HG03354 (cell line): Measurements from ENCODE around the gene GINS1.
"Not testable (repeated sequence)": the region's sequence is repeated elsewhere in the genome, so short reads cannot be mapped to it uniquely, and the experiment has no call there.

Experiments used
- ATAC-seq: cut with Tn5 transposase; IDR thresholded peaks from one replicate; pipeline ENCODE4 v1.9.1; 2021; ENCODE audit warnings: mild to moderate bottlenecking; ENCODE audit not compliant: unreplicated experiment, poor library complexity, severe bottlenecking

GINS1 gene

GRCh38 chr20:25470045-25470444 is 62.6 kb downstream of the GINS1 start:
- ATAC-seq = peak; percentile 78

DNA sequence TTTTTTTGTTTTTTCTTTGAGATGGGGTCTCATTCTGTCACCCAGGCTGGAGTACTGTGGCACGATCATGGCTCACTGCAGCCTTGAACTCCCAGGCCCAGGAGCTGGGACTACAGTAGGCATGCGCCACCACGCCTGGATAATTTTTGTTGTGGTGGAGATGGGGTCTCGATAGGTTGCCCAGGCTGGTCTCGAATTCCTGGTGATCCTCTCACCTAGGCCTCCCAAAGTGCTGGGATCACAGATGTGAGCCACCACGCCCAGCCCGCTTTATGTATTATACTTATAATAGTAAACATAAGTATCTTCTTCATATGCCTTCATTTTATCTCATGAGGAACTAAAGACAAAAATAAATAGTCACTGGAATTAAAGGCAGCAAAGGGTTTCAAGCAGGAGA is 63.5 kb downstream of the GINS1 start:
- ATAC-seq = no peak

DNA sequence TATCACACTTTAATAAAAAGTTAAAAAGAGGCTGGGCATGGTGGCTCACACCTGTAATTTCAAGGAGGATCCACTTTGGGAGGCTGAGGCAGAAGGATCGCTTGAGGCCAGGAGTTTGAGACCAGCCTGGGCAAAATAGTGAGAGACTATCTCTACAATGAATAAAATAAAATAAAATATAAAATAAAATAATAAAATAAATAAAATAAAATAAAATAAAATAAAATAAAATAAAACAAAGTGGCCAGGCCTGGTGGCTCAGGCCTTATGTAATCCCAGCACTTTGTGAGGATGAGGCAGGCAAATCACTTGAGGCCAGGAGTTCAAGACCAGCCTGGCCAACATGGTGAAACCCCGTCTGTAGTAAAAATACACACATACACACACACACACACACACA is 65.8 kb downstream of the GINS1 start:
- ATAC-seq = not testable (repeated sequence)

- ATAC-seq = no peak
Measured at GRCh38 chr20:25476106-25477013, 68.9 kb downstream of the GINS1 start.

DNA sequence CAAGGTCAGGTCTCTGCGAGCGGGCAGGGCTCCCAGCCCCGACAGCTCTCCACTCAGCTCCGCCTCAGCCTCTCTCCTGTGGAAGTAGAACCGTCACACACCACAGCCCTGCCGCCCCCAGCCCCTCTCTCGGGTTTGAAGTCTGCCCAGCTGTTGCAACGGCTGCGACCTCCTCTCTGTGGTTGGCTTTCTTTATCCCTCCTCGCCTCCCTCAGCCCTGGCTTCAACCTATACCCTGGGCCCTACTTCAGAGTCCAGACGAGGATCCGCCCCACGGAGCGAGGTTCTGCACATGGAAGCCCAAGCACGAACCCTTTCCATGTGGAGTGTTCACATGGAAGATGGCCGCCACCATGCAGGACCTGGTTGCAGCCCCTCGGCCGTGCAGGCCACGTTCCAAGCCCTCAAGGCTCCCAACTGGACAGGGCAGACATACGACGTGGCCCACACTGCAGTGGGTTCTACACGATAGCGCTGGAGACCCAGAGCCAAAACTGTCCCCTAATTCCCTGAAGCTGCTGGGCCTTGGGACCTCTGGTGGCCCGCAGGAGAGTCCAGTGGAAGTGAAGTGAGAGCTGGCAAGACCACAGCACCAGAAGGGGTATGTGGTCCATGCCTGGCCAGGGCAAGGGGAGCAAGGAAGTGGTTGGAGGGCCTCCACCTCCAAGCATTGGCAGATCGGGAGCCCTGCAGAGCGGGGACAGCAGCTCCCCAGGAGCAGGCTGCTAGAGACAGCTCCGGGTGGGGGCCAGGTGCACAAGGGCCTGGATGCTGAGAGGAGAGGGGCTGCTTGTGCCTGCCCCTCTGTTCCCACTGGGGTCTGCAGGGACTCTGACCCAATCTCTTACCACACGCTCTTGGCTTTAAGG is 69.8 kb downstream of the GINS1 start:
- no peak for ATAC-seq

GRCh38 chr20:25478889-25479568 is 71.6 kb downstream of the GINS1 start:
- no peak for ATAC-seq

GRCh38 chr20:25479638-25480037 is 72.2 kb downstream of the GINS1 start:
- no peak for ATAC-seq

GRCh38 chr20:25480156-25480555 is 72.7 kb downstream of the GINS1 start:
- ATAC-seq = no peak

DNA sequence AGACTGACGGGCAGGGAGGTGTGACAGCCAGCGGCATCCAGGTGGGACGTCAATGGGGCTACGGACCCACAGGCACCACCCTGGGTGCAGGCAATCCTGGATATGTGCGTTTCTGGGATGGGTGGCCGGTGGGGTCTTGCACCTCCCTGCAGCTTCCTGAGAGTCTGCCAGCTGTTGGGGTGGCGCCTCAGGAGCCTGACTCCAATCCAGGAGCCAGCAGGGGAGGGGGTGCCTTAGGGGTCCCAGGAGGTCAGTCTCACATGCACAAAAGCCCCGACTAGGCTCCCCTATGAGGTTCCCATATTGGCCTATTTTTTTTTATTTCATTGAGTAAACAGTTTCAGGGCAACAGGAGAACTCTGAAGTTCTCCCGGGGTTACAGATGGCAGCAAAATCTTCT is 73.3 kb downstream of the GINS1 start:
- ATAC-seq = no peak

DNA sequence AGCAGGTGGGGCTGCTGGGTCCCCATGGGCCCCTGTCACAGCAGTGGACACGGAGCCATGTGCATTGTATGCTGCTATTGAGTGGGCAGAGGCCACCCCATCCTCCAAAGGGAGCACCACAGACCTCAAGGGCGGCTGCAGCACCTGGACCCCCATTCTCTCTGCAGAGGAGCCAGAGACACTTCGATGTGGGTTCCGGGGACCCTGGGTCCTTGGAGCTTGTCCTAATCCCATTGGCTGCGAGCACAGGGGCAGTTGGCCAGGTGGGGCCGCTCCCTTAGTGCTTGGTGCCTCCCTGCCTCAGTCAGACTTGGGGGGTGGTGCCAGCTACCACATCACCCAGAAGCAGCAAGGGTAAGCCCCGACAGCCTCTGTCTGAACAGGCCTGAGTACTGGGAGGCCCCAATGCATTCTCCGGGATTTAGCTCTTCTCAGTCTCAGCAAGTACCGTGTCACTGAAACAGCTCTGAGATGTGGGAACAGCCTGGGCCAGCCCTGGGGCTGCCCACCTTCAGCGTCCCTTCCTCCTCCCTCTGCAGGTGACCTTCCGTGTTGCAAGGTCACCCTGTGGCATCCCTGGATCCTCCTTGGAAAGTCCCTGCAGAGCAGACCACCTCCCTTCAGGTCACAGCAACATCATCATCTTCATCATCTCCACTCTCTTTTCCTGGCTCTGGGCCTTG is 73.9 kb downstream of the GINS1 start:
- no peak for ATAC-seq

DNA sequence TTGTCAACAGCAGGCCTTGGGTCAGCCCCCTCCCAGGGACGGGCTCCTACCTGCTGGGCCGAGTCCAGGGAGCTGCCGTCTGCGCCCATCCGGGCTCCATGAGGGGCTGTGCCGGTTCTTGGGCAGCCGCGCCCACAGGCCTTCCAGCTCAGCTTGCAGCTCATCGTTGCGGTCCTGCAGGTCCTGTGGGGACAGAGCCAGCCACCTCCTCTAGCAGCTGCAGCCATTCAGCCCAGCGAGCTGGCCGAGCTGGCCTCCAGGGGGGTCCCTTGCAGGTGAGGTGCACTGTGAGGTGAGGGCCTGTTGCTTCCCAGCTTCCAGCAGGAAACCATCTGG is 74.4 kb downstream of the GINS1 start:
- no peak for ATAC-seq

DNA sequence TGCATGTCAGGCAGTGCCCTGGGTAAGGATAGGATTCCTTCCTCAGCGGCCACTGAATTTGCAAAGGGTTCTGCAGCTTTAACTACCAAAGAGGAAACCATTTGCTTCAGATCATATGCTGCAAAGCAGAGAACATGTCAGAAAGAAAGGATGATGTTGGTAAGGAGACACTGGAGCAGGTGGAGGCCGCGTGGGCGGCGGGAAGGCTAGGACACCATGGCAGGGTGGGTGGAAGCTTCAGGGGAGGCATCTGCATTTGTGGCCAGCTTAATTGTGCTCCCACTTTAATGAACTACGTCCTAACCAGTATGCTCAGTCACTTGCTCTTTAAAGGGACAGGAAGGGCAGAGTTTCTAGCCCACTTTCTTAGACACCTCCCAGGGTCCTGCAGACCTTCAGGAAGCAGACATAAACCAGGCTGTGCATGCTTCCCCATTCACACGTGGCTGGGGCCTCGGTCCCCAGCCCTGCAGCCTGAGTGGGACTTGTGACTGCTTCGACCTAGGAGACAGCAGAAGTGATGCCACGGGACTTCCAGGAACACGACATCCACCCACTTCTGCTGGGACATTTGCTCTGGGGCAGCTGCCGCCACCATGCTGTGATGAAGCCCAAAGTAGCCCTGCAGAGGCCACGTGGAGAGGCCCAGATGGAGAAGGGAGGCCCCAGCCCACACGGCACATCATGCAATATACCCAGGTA is 76.1 kb downstream of the GINS1 start:
- no peak for ATAC-seq

DNA sequence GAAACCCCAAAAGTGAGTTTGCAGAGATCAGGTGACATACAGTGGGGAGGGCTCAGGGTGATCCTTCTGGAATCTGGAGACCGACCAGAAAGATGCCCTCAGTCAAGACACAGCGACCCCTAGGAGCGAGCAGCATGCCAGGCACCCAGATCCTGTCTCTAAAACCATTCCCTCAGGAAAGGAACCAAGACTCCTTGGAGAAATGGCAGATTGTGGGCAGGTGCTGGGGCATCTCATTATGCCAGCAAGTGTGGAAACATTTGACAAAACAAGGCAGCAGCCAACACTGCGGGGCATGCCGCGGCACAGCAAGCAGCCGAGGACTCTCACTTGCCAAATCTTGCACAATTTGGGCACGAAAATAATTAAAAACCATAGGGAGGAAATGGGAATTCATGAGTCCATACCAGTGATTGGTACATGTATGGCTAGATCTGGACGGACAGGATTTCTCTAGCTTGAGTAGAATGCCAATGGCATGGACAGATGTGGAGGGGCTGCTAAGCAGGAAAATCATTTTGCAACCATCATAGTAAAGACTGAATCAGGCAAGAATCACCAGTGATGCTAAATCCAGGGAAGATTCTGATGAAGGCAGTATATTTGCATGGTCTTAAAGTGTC is 76.9 kb downstream of the GINS1 start:
- no peak for ATAC-seq

GRCh38 chr20:25484911-25485511 is 77.5 kb downstream of the GINS1 start:
- no peak for ATAC-seq

- ATAC-seq = no peak
Measured at GRCh38 chr20:25485872-25486271, 78.4 kb downstream of the GINS1 start.

DNA sequence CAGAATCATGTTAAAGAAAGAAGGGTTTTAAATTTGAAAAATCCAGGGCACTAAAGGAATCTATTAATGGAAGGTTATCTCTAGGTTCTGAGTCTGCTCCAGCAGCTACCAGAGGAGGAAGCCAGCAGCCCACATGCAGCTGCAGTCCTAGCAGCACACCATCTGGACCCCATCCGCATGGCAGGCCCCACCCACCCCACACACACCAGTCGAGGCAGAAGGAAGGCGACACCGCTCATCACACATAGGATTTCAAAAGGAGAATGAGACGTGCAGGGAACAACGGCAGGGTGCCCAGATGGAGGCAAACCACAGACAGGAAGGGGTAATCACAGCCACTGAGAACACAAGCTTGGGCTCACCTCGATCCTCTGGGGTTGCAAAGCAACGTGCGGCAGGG is 78.9 kb downstream of the GINS1 start:
- no peak for ATAC-seq

GRCh38 chr20:25487306-25487705 is 79.8 kb downstream of the GINS1 start:
- no peak for ATAC-seq

GRCh38 chr20:25487975-25488374 is 80.5 kb downstream of the GINS1 start:
- no peak for ATAC-seq
